Chondrocyte (in vitro differentiated cells): Measurements from ENCODE around the gene LMX1B. TPM values are rescaled to one million over a fixed set of nuclear protein-coding genes. Genes with fewer than 3 reads are reported as not detected.

Experiments used
- DNase-seq: peaks from one replicate; pipeline ENCODE4 v3.0.0; 2021; ENCODE audit warnings: mixed read lengths, low spot score
- H3K27ac Mint-ChIP-seq: one replicate; pipeline ENCODE4 v1.8.0; 2021; ENCODE audit warnings: mild to moderate bottlenecking, moderate library complexity, mixed read lengths; ENCODE audit not compliant: unreplicated experiment
- H3K27me3 Mint-ChIP-seq: 2 replicates; pipeline ENCODE4 v1.8.0; 2021; ENCODE audit warnings: low read depth, mixed read lengths
- H3K36me3 Mint-ChIP-seq: 2 replicates; pipeline ENCODE4 v1.8.0; 2021; ENCODE audit warnings: low read depth, mixed read lengths
- H3K4me1 Mint-ChIP-seq: 2 replicates; pipeline ENCODE4 v1.8.0; 2021; ENCODE audit warnings: low read depth, mild to moderate bottlenecking, mixed read lengths
- H3K4me3 Mint-ChIP-seq: one replicate; pipeline ENCODE4 v1.8.0; 2021; ENCODE audit warnings: mild to moderate bottlenecking, moderate library complexity, mixed read lengths; ENCODE audit not compliant: unreplicated experiment
- H3K9me3 Mint-ChIP-seq: 2 replicates; pipeline ENCODE4 v1.8.0; 2021; ENCODE audit warnings: low read depth, mixed read lengths
- CTCF ChIP-seq: fragments of 200-600 bp; sonication (generic); IDR thresholded peaks from 2 replicates; pipeline ENCODE4 v1.5.0; 2021; ENCODE audit warnings: antibody characterized with exemption, mild to moderate bottlenecking, moderate library complexity
- total RNA-seq: library from RNA; stranded (reverse); gene quantifications from 3 replicates; pipeline ENCODE4 v1.2.1, GENCODE V29; 2021

LMX1B gene
- total RNA-seq, 1 donor from 2014 or later = not detected

- Mint-ChIP-seq H3K27me3 (peaks cover 82% of the 10 kb centered on the region), H3K36me3 (peaks cover 2% of the 10 kb centered on the region), H3K4me1 (peaks cover 4% of the 10 kb centered on the region), H3K4me3 (no peak overlapping the region), H3K9me3 (no peaks in the 10 kb centered on the region), H3K27ac (no peak overlapping the region)
- DNase-seq = peak; percentile 59
- TF ChIP-seq CTCF = no peak
Measured at GRCh38 chr9:126619361-126620135, 5.8 kb downstream of the LMX1B start.

- peaks cover 2% of the 10 kb centered on the region for H3K36me3 Mint-ChIP-seq
- H3K27ac Mint-ChIP-seq = no peak overlapping the region
- H3K4me1 Mint-ChIP-seq = no peaks in the 10 kb centered on the region
- peaks cover 85% of the 10 kb centered on the region for H3K27me3 Mint-ChIP-seq
- H3K4me3 Mint-ChIP-seq = no peak overlapping the region
- DNase-seq = no peak
- no peaks in the 10 kb centered on the region for H3K9me3 Mint-ChIP-seq
- no peak for TF ChIP-seq CTCF
Measured at GRCh38 chr9:126620478-126620877, 6.8 kb downstream of the LMX1B start.

GRCh38 chr9:126621061-126621918 is 7.6 kb downstream of the LMX1B start:
- Mint-ChIP-seq H3K27ac (no peak overlapping the region), H3K9me3 (no peaks in the 10 kb centered on the region), H3K27me3 (peaks cover 86% of the 10 kb centered on the region), H3K4me1 (peaks cover 6% of the 10 kb centered on the region), H3K36me3 (peaks cover 2% of the 10 kb centered on the region), H3K4me3 (no peak overlapping the region)
- no peak for DNase-seq
- no peak for TF ChIP-seq CTCF

- Mint-ChIP-seq H3K36me3 (no peaks in the 10 kb centered on the region), H3K27me3 (peaks cover 81% of the 10 kb centered on the region), H3K4me1 (peaks cover 9% of the 10 kb centered on the region), H3K4me3 (no peak overlapping the region), H3K27ac (no peak overlapping the region), H3K9me3 (no peaks in the 10 kb centered on the region)
- DNase-seq = no peak
- TF ChIP-seq CTCF = no peak
Measured at GRCh38 chr9:126621919-126622735, 8.4 kb downstream of the LMX1B start.

- Mint-ChIP-seq H3K4me1 (peaks cover 9% of the 10 kb centered on the region), H3K27ac (no peak overlapping the region), H3K9me3 (no peaks in the 10 kb centered on the region), H3K4me3 (no peak overlapping the region), H3K36me3 (no peaks in the 10 kb centered on the region), H3K27me3 (peaks cover 80% of the 10 kb centered on the region)
- no peak for DNase-seq
- no peak for TF ChIP-seq CTCF
Measured at GRCh38 chr9:126623314-126623666, 9.6 kb downstream of the LMX1B start.
